CD14-positive monocyte (primary cell): Measurements from ENCODE around the gene FBH1. TPM values are rescaled to one million over a fixed set of nuclear protein-coding genes. Genes with fewer than 3 reads are reported as not detected.

Experiments
- DNase-seq, 3 donors: peaks; one replicate each; pipeline ENCODE4 v3.0.0-alpha.2; 2011 to 2022
- H2AFZ ChIP-seq: 2 replicates; pipeline ENCODE4 v1.6.0; 2012; ENCODE audit warnings: mild to moderate bottlenecking, low read depth, low read length, inconsistent platforms; ENCODE audit not compliant: insufficient read depth, poor library complexity, severe bottlenecking
- H3K27ac ChIP-seq, 2 donors: 1 replicate in 1 of 2; 2 replicates in 1 of 2; pipeline ENCODE4 v1.5.1; 2012 to 2013; ENCODE audit warnings: low read length in 2 of 2, control low read depth in 1 of 2, inconsistent platforms in 1 of 2, low read depth in 1 of 2, mild to moderate bottlenecking in 1 of 2
- H3K27me3 ChIP-seq, 2 donors: one replicate each; pipeline versions ENCODE4 v1.6.0 to v1.6.1; 2011 to 2013; ENCODE audit warnings: low read length in 2 of 2; ENCODE audit not compliant: control insufficient read depth in 2 of 2, insufficient read depth in 2 of 2
- H3K36me3 ChIP-seq, 2 donors: replicated peaks in 1 of 2; 1 replicate in 1 of 2; 2 replicates in 1 of 2; pipeline versions ENCODE4 v1.5.1 to v1.6.1; 2012 to 2013; ENCODE audit warnings: low read length in 2 of 2, control low read depth in 1 of 2, inconsistent platforms in 1 of 2, mild to moderate bottlenecking in 1 of 2; ENCODE audit not compliant: insufficient read depth in 2 of 2, control insufficient read depth in 1 of 2
- H3K4me1 ChIP-seq, 2 donors: 1 replicate in 1 of 2; 2 replicates in 1 of 2; pipeline versions ENCODE4 v1.5.1 to v1.6.1; 2012 to 2013; ENCODE audit warnings: low read length in 2 of 2, control low read depth in 1 of 2, inconsistent platforms in 1 of 2, mild to moderate bottlenecking in 1 of 2, moderate library complexity in 1 of 2; ENCODE audit not compliant: insufficient read depth in 2 of 2, control insufficient read depth in 1 of 2
- H3K4me2 ChIP-seq: replicated peaks from 2 replicates; pipeline ENCODE3; 2012; ENCODE audit warnings: low read length, moderate library complexity, mild to moderate bottlenecking; ENCODE audit not compliant: poor library complexity, severe bottlenecking; ENCODE audit errors: extremely low read depth
- H3K4me3 ChIP-seq, 3 experiments: fragments of 200-600 bp in 1 of 3; sonication (generic) in 1 of 3; replicated peaks in 1 of 3; 1 replicate in 2 of 3; 2 replicates in 1 of 3; pipeline ENCODE4 v1.5.1; 2011 to 2013; ENCODE audit warnings: low read length in 3 of 3, mild to moderate bottlenecking in 3 of 3, control low read depth in 2 of 3, low read depth in 2 of 3, inconsistent platforms in 1 of 3, moderate library complexity in 1 of 3
- H3K79me2 ChIP-seq: 2 replicates; pipeline ENCODE4 v1.6.0; 2012; ENCODE audit warnings: mild to moderate bottlenecking, control low read depth, inconsistent platforms, low read length, moderate library complexity; ENCODE audit not compliant: insufficient read depth
- H3K9ac ChIP-seq: 2 replicates; pipeline ENCODE4 v1.6.0; 2017; ENCODE audit warnings: low read length, mild to moderate bottlenecking; ENCODE audit not compliant: insufficient read depth, poor library complexity, severe bottlenecking
- H3K9me3 ChIP-seq, 2 donors: replicated peaks in 1 of 2; 1 replicate in 1 of 2; 2 replicates in 1 of 2; pipeline versions ENCODE4 v1.5.1 to v1.6.1; 2012 to 2013; ENCODE audit warnings: low read length in 2 of 2, control low read depth in 1 of 2; ENCODE audit not compliant: control insufficient read depth in 1 of 2, insufficient read depth in 1 of 2
- H4K20me1 ChIP-seq: 2 replicates; pipeline ENCODE4 v1.6.0; 2012; ENCODE audit warnings: mild to moderate bottlenecking, low read length, control low read depth, moderate library complexity; ENCODE audit not compliant: insufficient read depth
- H3K27ac Mint-ChIP-seq, 7 donors: one replicate each; pipeline ENCODE4 v1.8.0; 2020; ENCODE audit warnings: mild to moderate bottlenecking in 7 of 7, mixed read lengths in 7 of 7, moderate library complexity in 6 of 7, inconsistent platforms in 2 of 7
- H3K27me3 Mint-ChIP-seq, 3 donors: one replicate each; pipeline ENCODE4 v1.8.0; 2021 to 2022; ENCODE audit warnings: low read depth in 3 of 3, mild to moderate bottlenecking in 3 of 3, mixed read lengths in 3 of 3, moderate library complexity in 3 of 3, inconsistent platforms in 1 of 3
- H3K36me3 Mint-ChIP-seq, 2 donors: one replicate each; pipeline ENCODE4 v1.8.0; 2020; ENCODE audit warnings: mixed read lengths in 2 of 2, inconsistent platforms in 1 of 2, mild to moderate bottlenecking in 1 of 2
- H3K4me1 Mint-ChIP-seq: one replicate; pipeline ENCODE4 v1.8.0; 2020; ENCODE audit warnings: mild to moderate bottlenecking, mixed read lengths
- H3K4me3 Mint-ChIP-seq, 2 donors: one replicate each; pipeline ENCODE4 v1.8.0; 2020; ENCODE audit warnings: mild to moderate bottlenecking in 2 of 2, mixed read lengths in 2 of 2, moderate library complexity in 1 of 2
- H3K9me3 Mint-ChIP-seq, 7 donors: one replicate each; pipeline ENCODE4 v1.8.0; 2020 to 2022; ENCODE audit warnings: mixed read lengths in 7 of 7, mild to moderate bottlenecking in 6 of 7, moderate library complexity in 6 of 7, inconsistent platforms in 2 of 7
- WGBS: methylation state at CpG from one replicate; pipeline ENCODE4 v1.1.5; 2013; ENCODE audit warnings: missing lambda C conversion rate; ENCODE audit not compliant: insufficient coverage; 5-methylcytosine and 5-hydroxymethylcytosine counted together
- intact Hi-C, 2 donors: fragments of 100-400 bp; cut with micrococcal nuclease; formaldehyde crosslinking; loops; one replicate each; pipeline versions ENCODE4 v1.15.0 to v1.15.1; 2023
- polyA plus RNA-seq, 3 donors: library from polyadenylated mRNA; depleted of rRNA in 1 of 3; unstranded in 2 of 3; stranded (reverse) in 1 of 3; fragments of 300-500 nt in 2 of 3; fragments of >200 nt in 1 of 3; fragmentation: Illumina TruSeq in 2 of 3; gene quantifications; 1 replicate in 2 of 3; 2 replicates in 1 of 3; pipeline ENCODE4 v1.2.3, GENCODE V29; 2012 to 2021
- TF ChIP-seq, protein P1 (sequence below): fragments of 200-600 bp; IDR thresholded peaks from one replicate; pipeline ENCODE4 v1.8.0; 2022; ENCODE audit warnings: antibody characterized with exemption, mild to moderate bottlenecking

Gene FBH1
- polyA plus RNA-seq, 3 donors, result 33.9 to 73.3 (median 48.3) TPM

DNA sequence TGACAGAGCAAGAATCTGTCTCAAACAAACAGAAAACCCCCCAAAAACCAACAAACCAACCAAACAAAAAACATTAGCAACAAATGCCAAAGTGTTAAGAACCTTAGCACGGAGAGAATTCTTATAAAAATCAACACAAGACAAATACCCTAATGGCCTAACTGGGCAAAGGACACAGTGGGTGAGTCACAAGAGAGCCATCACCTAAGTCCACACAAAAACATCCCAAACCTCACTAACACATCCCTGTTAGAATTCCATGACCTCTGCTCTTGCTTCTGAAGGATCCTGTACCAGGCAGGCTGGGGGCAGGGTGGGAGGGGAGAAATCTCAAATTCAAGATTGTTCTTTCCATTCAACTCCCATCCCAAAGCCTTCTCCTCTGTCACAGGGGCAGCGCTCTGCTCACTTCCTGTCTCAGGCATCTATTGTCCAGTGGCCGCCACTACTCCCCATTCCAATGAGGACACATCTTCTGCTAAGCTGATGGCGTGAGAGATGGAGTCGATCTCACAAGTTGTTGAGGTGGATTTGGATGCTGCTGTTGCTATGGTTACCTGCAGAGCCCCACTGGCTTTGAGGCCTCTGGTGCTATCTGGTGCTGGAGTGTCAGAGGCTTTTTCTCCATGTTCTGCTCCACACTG lies 78.1 kb downstream of the FBH1 start:
- Mint-ChIP-seq H3K4me1 (peaks cover 23% of the 10 kb centered on the region), H3K9me3 (no peaks in the 10 kb centered on the region), H3K27ac (no peak overlapping the region), H3K36me3 (peaks cover 43 to 45% of the 10 kb centered on the region in 2 donors), H3K4me3 (no peak overlapping the region), H3K27me3 (no peaks in the 10 kb centered on the region)
- Histone ChIP-seq H4K20me1 (peaks cover 56% of the 10 kb centered on the region), H2AFZ (no peak overlapping the region), H3K27ac (no peak overlapping the region), H3K9me3 (no peaks in the 10 kb centered on the region), H3K9ac (no peak overlapping the region), H3K4me2 (no peak overlapping the region), H3K4me1 (peaks cover 11 to 15% of the 10 kb centered on the region in 2 donors), H3K4me3 (no peak overlapping the region), H3K36me3 (peaks cover 16 to 50% of the 10 kb centered on the region in 2 donors), H3K79me2 (peaks cover 35% of the 10 kb centered on the region), H3K27me3 (no peaks in the 10 kb centered on the region)
- 100% methylated on average over 1 of the region's 5 CpGs for WGBS
- intact Hi-C loops, result no loop called here
- TF ChIP-seq, protein P1, sequence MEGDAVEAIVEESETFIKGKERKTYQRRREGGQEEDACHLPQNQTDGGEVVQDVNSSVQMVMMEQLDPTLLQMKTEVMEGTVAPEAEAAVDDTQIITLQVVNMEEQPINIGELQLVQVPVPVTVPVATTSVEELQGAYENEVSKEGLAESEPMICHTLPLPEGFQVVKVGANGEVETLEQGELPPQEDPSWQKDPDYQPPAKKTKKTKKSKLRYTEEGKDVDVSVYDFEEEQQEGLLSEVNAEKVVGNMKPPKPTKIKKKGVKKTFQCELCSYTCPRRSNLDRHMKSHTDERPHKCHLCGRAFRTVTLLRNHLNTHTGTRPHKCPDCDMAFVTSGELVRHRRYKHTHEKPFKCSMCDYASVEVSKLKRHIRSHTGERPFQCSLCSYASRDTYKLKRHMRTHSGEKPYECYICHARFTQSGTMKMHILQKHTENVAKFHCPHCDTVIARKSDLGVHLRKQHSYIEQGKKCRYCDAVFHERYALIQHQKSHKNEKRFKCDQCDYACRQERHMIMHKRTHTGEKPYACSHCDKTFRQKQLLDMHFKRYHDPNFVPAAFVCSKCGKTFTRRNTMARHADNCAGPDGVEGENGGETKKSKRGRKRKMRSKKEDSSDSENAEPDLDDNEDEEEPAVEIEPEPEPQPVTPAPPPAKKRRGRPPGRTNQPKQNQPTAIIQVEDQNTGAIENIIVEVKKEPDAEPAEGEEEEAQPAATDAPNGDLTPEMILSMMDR, result no peak
- no peak for DNase-seq

DNA sequence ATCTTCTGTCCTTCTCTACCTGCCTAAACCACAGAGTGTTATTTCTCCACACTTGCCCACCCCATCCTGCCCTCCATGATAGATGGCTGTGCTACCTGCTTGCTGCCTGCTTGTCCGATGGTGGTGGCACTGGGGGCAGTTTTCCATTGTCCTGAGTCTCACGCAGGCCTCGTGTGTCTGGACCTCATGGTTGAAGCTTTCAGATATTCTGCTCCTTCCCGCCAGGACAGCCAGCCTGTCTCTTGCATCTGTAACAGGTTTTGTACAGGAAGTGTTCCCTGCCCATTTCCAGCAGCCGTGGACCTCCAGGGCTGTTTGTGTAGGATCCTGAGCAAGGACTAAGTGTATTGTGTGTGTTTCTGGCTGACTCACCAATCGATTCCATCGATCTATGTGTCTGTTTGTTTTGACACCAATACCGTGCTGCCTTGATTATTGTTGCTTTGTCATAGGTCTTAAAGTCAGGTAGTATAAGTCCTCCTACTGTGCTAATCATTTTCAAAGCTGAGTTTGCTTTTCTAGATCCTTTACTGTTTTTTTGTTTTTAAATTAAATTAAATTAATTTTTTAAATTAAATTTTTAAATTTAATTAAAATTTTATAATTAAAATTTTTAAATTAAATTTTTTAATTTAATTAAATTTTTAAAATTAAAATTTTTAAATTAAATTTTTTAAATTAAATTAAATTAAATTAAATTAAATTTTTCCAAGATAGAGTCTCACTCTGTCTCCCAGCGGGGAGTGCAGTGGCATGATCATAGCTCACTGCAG lies 78.8 kb downstream of the FBH1 start:
- Histone ChIP-seq H3K4me1 (peaks cover 11 to 15% of the 10 kb centered on the region in 2 donors), H3K27me3 (no peaks in the 10 kb centered on the region), H3K27ac (no peak overlapping the region), H3K9ac (no peak overlapping the region), H3K4me3 (no peak overlapping the region), H3K9me3 (no peaks in the 10 kb centered on the region), H3K4me2 (no peak overlapping the region), H3K36me3 (peaks cover 14 to 43% of the 10 kb centered on the region in 2 donors), H3K79me2 (peaks cover 42% of the 10 kb centered on the region), H4K20me1 (peaks cover 56% of the 10 kb centered on the region), H2AFZ (no peak overlapping the region)
- peaks cover 23% of the 10 kb centered on the region for H3K4me1 Mint-ChIP-seq
- H3K27me3 Mint-ChIP-seq, result no peaks in the 10 kb centered on the region
- H3K4me3 Mint-ChIP-seq, result no peak overlapping the region
- no peaks in the 10 kb centered on the region for H3K9me3 Mint-ChIP-seq
- intact Hi-C loops, result no loop called here
- no peak for DNase-seq
- 100% methylated on average over 4 of the region's 9 CpGs for WGBS
- H3K36me3 Mint-ChIP-seq, result peaks cover 36 to 38% of the 10 kb centered on the region in 2 donors
- no peak overlapping the region for H3K27ac Mint-ChIP-seq
- TF ChIP-seq, protein P1, result no peak
